Common myeloid progenitor, CD34-positive (primary cell): ENCODE measurements around the gene SAMD4B.

Experiments
- CTCF ChIA-PET: fragments of 350-600 bp; sonication (Branson Sonifier 250); formaldehyde crosslinking; loops from one replicate; lab custom pipeline; 2021; ENCODE audit warnings: antibody characterized with exemption; lab: Charles Lee
- POLR2A ChIA-PET: fragments of 350-600 bp; sonication (Branson Sonifier 250); formaldehyde crosslinking; loops from one replicate; lab custom pipeline; 2021; ENCODE audit warnings: antibody characterized with exemption; lab: Charles Lee
- DNase-seq, 3 donors: peaks; one replicate each; pipeline versions ENCODE4 v3.0.0 to v3.0.0-alpha.2; 2013
- H3K27ac ChIP-seq, 2 experiments: 1 replicate in 1 of 2; 2 replicates in 1 of 2; pipeline ENCODE4 v1.7.0; 2013; ENCODE audit warnings: inconsistent platforms in 2 of 2, low read length in 2 of 2, mild to moderate bottlenecking in 2 of 2, low read depth in 1 of 2, moderate library complexity in 1 of 2; ENCODE audit not compliant: severe bottlenecking in 2 of 2, insufficient read depth in 1 of 2, poor library complexity in 1 of 2
- H3K27me3 ChIP-seq, 5 experiments: replicated peaks in 2 of 5; 1 replicate in 3 of 5; 2 replicates in 2 of 5; pipeline versions ENCODE4 v1.6.1 to v1.7.0; 2013; ENCODE audit warnings: low read length in 4 of 5, mild to moderate bottlenecking in 2 of 5, moderate library complexity in 2 of 5, inconsistent platforms in 1 of 5; ENCODE audit not compliant: insufficient read depth in 5 of 5, control insufficient read depth in 4 of 5
- H3K36me3 ChIP-seq, 4 experiments: 1 replicate in 2 of 4; 2 replicates in 2 of 4; pipeline versions ENCODE4 v1.6.1 to v1.7.0; 2013; ENCODE audit warnings: low read length in 3 of 4, control low read depth in 1 of 4, mild to moderate bottlenecking in 1 of 4; ENCODE audit not compliant: control insufficient read depth in 4 of 4, insufficient read depth in 4 of 4
- H3K4me1 ChIP-seq, 4 experiments: 1 replicate in 3 of 4; 2 replicates in 1 of 4; pipeline versions ENCODE4 v1.6.1 to v1.7.1; 2013; ENCODE audit warnings: low read length in 3 of 4, mild to moderate bottlenecking in 3 of 4, control low read depth in 1 of 4, inconsistent platforms in 1 of 4, moderate library complexity in 1 of 4; ENCODE audit not compliant: control insufficient read depth in 4 of 4, insufficient read depth in 4 of 4; ENCODE audit errors: control extremely low read depth in 1 of 4
- H3K4me3 ChIP-seq, 7 experiments: 1 replicate in 4 of 7; 2 replicates in 3 of 7; pipeline versions ENCODE4 v1.5.1 to v1.7.0; 2013; ENCODE audit warnings: mild to moderate bottlenecking in 7 of 7, low read length in 6 of 7, moderate library complexity in 6 of 7, inconsistent platforms in 2 of 7, low read depth in 2 of 7, control low read depth in 1 of 7; ENCODE audit not compliant: insufficient read depth in 4 of 7, control insufficient read depth in 1 of 7; ENCODE audit errors: extremely low read depth in 1 of 7
- H3K9me3 ChIP-seq, 5 experiments: 1 replicate in 4 of 5; 2 replicates in 1 of 5; pipeline versions ENCODE4 v1.6.1 to v1.7.1; 2013; ENCODE audit warnings: low read length in 4 of 5, mild to moderate bottlenecking in 2 of 5, inconsistent platforms in 1 of 5, low read depth in 1 of 5, moderate library complexity in 1 of 5; ENCODE audit not compliant: control insufficient read depth in 4 of 5, insufficient read depth in 2 of 5; ENCODE audit errors: control extremely low read depth in 1 of 5
- WGBS: methylation state at CpG from one replicate; pipeline ENCODE4 v1.1.5; 2013; ENCODE audit not compliant: insufficient coverage; 5-methylcytosine and 5-hydroxymethylcytosine counted together

SAMD4B gene

DNA sequence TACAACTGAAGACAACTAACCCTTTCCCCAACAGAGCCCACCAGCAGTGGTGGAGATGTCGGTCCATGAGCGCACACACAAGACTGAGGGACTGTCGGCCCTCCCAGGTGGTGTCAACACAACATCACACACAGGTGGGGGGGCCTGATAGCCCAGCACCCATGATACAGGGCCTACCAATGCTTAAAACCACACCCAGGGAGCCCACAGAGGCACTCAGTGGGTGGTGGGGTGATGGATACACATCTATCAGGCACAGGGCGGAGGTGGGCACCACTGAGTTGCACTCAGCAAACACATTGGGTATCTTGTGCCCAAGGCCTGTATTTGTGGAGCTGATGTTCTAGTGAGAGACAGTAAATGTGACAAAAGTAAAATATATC, 57.4 kb downstream of the SAMD4B start:
- H3K4me1 ChIP-seq: peaks cover 12 to 70% (median 54%) of the 10 kb centered on the region in 4 experiments

DNA sequence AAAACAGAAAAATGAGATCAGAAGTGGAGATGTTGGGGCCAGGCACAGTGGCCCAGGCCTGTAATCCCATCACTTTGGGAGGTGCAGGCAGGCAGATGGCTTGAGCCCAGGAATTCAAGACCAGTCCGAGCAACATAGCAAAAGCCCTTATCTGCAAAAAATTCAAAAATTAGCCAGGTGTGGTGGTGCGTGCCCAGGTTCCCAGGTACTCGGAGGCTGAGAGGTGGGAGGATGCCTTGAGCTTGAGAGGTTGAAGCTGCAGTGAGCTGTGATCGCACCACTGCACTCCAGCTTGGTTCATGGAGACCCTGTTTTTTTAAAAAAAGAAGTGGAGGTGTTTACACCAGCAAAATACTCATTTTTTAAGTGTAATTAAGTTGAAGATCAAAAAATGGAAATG, 57.8 kb downstream of the SAMD4B start:
- no peak for DNase-seq
- no peaks in the 10 kb centered on the region for H3K9me3 ChIP-seq
- peaks cover 5 to 10% (median 8%) of the 10 kb centered on the region in 4 experiments for H3K36me3 ChIP-seq
- H3K27me3 ChIP-seq: no peaks in the 10 kb centered on the region
- no peak overlapping the region for H3K4me3 ChIP-seq
- peaks cover 12 to 74% (median 58%) of the 10 kb centered on the region in 4 experiments for H3K4me1 ChIP-seq
- 100% methylated on average over 3 of the region's 4 CpGs for WGBS
- ChIA-PET POLR2A (interaction anchor here (2.4 kb wide), 1 partner anchor 9 kb away, joined by 12 read pairs; no protein-coding TSS in a partner anchor), CTCF (interaction anchor here (0.9 to 7.8 kb wide), 4 partner anchors 9 to 14 kb away, joined by 3 to 119 read pairs (median 9); partner anchors contain the start of genes MED29, PAF1 and PLEKHG2)
- H3K27ac ChIP-seq: no peak overlapping the region

More for the DNA sequence above, 57.4 kb downstream of the SAMD4B start:
- H3K27ac ChIP-seq: no peak overlapping the region
- H3K27me3 ChIP-seq: no peaks in the 10 kb centered on the region
- H3K9me3 ChIP-seq: no peaks in the 10 kb centered on the region
- ChIA-PET POLR2A (interaction anchor here (2.4 kb wide), 1 partner anchor 10 kb away, joined by 12 read pairs; no protein-coding TSS in a partner anchor), CTCF (interaction anchor here (2.9 to 7.8 kb wide), 2 partner anchors 12 to 15 kb away, joined by 14 to 119 read pairs; partner anchors contain the start of gene PLEKHG2)
- no peak overlapping the region for H3K4me3 ChIP-seq
- no peak for DNase-seq
- H3K36me3 ChIP-seq: peaks cover 7 to 12% (median 10%) of the 10 kb centered on the region in 4 experiments
- 100% methylated on average over 3 of the region's 4 CpGs for WGBS

GRCh38 chr19:39401070-39401548, 58.9 kb downstream of the SAMD4B start:
- Histone ChIP-seq H3K4me1 (peaks cover 15 to 85% (median 68%) of the 10 kb centered on the region in 4 experiments), H3K4me3 (peak overlapping the region in 3 of 7 experiments; percentile 11 to 75 (median 46)), H3K27me3 (no peaks in the 10 kb centered on the region), H3K27ac (peak overlapping the region; percentile 10 to 32), H3K9me3 (no peaks in the 10 kb centered on the region), H3K36me3 (peaks cover 4 to 6% (median 4%) of the 10 kb centered on the region in 4 experiments)
- POLR2A ChIA-PET: interaction anchor here (2.4 to 3.3 kb wide), 3 partner anchors 8 to 11 kb away, joined by 12 to 47 read pairs (median 16); partner anchors contain the start of genes MED29, PAF1 and PLEKHG2
- 67% methylated on average over 4 of the region's 4 CpGs for WGBS
- CTCF ChIA-PET: interaction anchor here (1.1 to 7.8 kb wide), 6 partner anchors 9 to 59 kb away, joined by 3 to 119 read pairs (median 6); partner anchors contain the start of genes MED29, PAF1, PLEKHG2 and SAMD4B
- no peak for DNase-seq

DNA sequence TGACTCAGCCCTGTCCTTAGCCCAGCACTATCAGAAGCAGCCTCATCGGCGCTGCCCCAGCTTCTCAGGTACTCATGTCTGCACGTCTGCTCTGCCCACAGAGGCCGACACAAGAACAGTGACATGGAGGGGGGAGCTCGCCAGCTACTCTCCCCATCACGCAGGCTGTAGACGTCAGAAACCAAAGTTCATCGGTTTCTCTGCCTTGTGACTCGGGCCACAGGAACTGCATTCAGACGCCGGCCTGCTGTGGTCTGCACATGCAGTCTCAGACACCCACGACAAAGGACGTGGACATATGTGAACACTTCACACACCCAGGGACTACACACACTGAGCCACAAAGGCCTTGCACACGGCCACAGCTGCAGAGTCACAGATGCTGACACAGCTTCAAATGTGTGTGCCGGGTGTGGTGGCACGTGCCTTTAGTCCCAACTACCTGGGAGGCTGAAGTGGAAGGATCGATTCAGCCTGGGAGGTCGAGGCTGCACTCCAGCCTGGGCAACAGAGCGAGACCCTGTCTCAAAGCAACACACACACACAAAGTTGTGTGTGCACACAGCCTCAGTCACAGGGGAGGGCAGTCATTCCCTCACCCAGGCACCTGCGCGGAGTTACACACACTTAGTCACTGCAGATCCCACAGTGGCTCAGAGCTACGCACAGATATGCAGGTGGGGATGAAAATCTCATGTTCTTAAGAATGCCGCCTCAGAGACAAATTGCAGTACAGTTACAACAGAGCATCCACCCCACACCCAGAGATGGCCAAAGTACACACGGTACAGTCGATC, 59.5 kb downstream of the SAMD4B start:
- Histone ChIP-seq H3K4me3 (peak overlapping the region in 5 of 7 experiments; percentile 35 to 75 (median 62)), H3K4me1 (peaks cover 16 to 87% (median 71%) of the 10 kb centered on the region in 4 experiments), H3K36me3 (peaks cover 4 to 6% (median 4%) of the 10 kb centered on the region in 4 experiments), H3K27ac (peak overlapping the region; percentile 99), H3K27me3 (no peaks in the 10 kb centered on the region), H3K9me3 (no peaks in the 10 kb centered on the region)
- 68% methylated on average over 17 of the region's 25 CpGs for WGBS
- CTCF ChIA-PET: interaction anchor here (1.1 to 7.8 kb wide), 4 partner anchors 10 to 60 kb away, joined by 3 to 119 read pairs (median 6); partner anchors contain the start of genes PLEKHG2 and SAMD4B
- POLR2A ChIA-PET: interaction anchor here (0.6 to 3.3 kb wide), 4 partner anchors 7 to 137 kb away, joined by 3 to 47 read pairs (median 14); partner anchors contain the start of genes MED29, PAF1 and PLEKHG2
- DNase-seq: peak in 2 of 3 donors; percentile 52 to 64

- no peaks in the 10 kb centered on the region for H3K27me3 ChIP-seq
- peak; percentile 89 to 97 (median 97) for DNase-seq
Observed at GRCh38 chr19:39402346-39403300, 60.4 kb downstream of the SAMD4B start.

More at GRCh38 chr19:39402346-39403300, 60.4 kb downstream of the SAMD4B start:
- peaks cover 4 to 11% (median 5%) of the 10 kb centered on the region in 4 experiments for H3K36me3 ChIP-seq
- CTCF ChIA-PET: interaction anchor here (1.1 to 7.8 kb wide), 3 partner anchors 9 to 50 kb away, joined by 3 to 119 read pairs (median 8); partner anchors contain the start of gene PLEKHG2
- H3K9me3 ChIP-seq: no peaks in the 10 kb centered on the region
- WGBS: 11% methylated on average over 30 of the region's 59 CpGs
- H3K4me3 ChIP-seq: peak overlapping the region in 6 of 7 experiments; percentile 54 to 79 (median 65)
- peak overlapping the region; percentile 99 for H3K27ac ChIP-seq
- H3K4me1 ChIP-seq: peaks cover 16 to 86% (median 68%) of the 10 kb centered on the region in 4 experiments
- POLR2A ChIA-PET: interaction anchor here (0.6 to 3.3 kb wide), 6 partner anchors 9 to 137 kb away, joined by 3 to 47 read pairs (median 8); partner anchors contain the start of genes MED29, PAF1, PLEKHG2 and RPS16
